DMS 273 (cell line): ENCODE results near the gene MKRN1.
A peak's percentile ranks its signal among the peaks of the same experiment; 100 is the strongest.
"Not testable (repeated sequence)": the region's sequence is repeated elsewhere in the genome, so short reads cannot be mapped to it uniquely, and the experiment has no call there.

Source experiments
- DNase-seq: peaks from one replicate; lab custom pipeline; 2025; ENCODE audit not compliant: unreplicated experiment; lab: John Stamatoyannopoulos, UW

Gene MKRN1

GRCh38 chr7:140440593-140440992 is 38.7 kb downstream of the MKRN1 start:
- no peak for DNase-seq

GRCh38 chr7:140439359-140439758 is 39.9 kb downstream of the MKRN1 start:
- no peak for DNase-seq

GRCh38 chr7:140435252-140435895 is 43.9 kb downstream of the MKRN1 start:
- no peak for DNase-seq

GRCh38 chr7:140433396-140433795 is 45.9 kb downstream of the MKRN1 start:
- no peak for DNase-seq

GRCh38 chr7:140426130-140426529 is 53.2 kb downstream of the MKRN1 start:
- no peak for DNase-seq

GRCh38 chr7:140425718-140426117 is 53.6 kb downstream of the MKRN1 start:
- DNase-seq, result no peak

GRCh38 chr7:140423501-140423900 is 55.8 kb downstream of the MKRN1 start:
- DNase-seq, result no peak

- no peak for DNase-seq
Measured at GRCh38 chr7:140421521-140421920, 57.8 kb downstream of the MKRN1 start.

GRCh38 chr7:140418653-140419052 is 60.7 kb downstream of the MKRN1 start:
- DNase-seq, result no peak

GRCh38 chr7:140418156-140418472 is 61.2 kb downstream of the MKRN1 start:
- not testable (repeated sequence) for DNase-seq

GRCh38 chr7:140417456-140418155 is 61.7 kb downstream of the MKRN1 start:
- peak; percentile 60 for DNase-seq

- DNase-seq, result peak; percentile 31
Measured at GRCh38 chr7:140416560-140416959, 62.7 kb downstream of the MKRN1 start.

GRCh38 chr7:140415816-140416215 is 63.5 kb downstream of the MKRN1 start:
- DNase-seq, result not testable (repeated sequence)

- DNase-seq, result no peak
Measured at GRCh38 chr7:140415361-140415760, 63.9 kb downstream of the MKRN1 start.

- DNase-seq, result peak; percentile 51
Measured at GRCh38 chr7:140404565-140405065, 74.7 kb downstream of the MKRN1 start.

GRCh38 chr7:140403878-140404564 is 75.3 kb downstream of the MKRN1 start, which contains the start of gene RAB19:
TSS of gene RAB19 (plus strand) at chr7:140404058. CDS start at chr7:140407647, 3,589 bp downstream.
- DNase-seq, result no peak
